Mucosa of descending colon (tissue), 3 donors: ENCODE measurements around the gene CCT7. TPM values are rescaled to one million over a fixed set of nuclear protein-coding genes. Genes with fewer than 3 reads are reported as not detected.

Source experiments
- ATAC-seq: fragments of 200-7000 bp; cut with Tn5 transposase; one replicate; pipeline ENCODE4 v1.9.1; 2020; ENCODE audit warnings: mild to moderate bottlenecking, moderate library complexity
- DNase-seq, 3 donors: peaks; one replicate each; pipeline ENCODE4 v3.0.0-alpha.2; 2020
- H3K36me3 ChIP-seq: fragments of 200-600 bp; one replicate; pipeline ENCODE4 v1.8.0; 2021; ENCODE audit warnings: low read depth, mild to moderate bottlenecking
- H3K4me1 ChIP-seq: fragments of 200-600 bp; one replicate; pipeline ENCODE4 v1.8.0; 2021; ENCODE audit warnings: low read depth, mild to moderate bottlenecking
- H3K4me3 ChIP-seq: fragments of 200-600 bp; one replicate; pipeline ENCODE4 v1.8.0; 2021; ENCODE audit warnings: mild to moderate bottlenecking
- H3K9me3 ChIP-seq: fragments of 200-600 bp; one replicate; pipeline ENCODE4 v1.8.0; 2021; ENCODE audit warnings: mild to moderate bottlenecking
- intact Hi-C, 2 donors: fragments of 100-400 bp; cut with DNase I in 1 of 2; cut with micrococcal nuclease in 1 of 2; formaldehyde crosslinking; loops; one replicate each; pipeline versions ENCODE4 v1.11.0 to v1.11.1; 2022; cut with DNase I, micrococcal nuclease
- total RNA-seq, 3 donors: library from RNA; stranded (reverse); fragmentation: NEBNext Ultra II Directional in 2 of 3; extraction: Animal tissue kit (Norgen Biotek cat#: 25700) in 2 of 3; gene quantifications; one replicate each; pipeline versions ENCODE4 v1.2.1 to v1.2.4, GENCODE V29; 2021 to 2023
- TF ChIP-seq, protein P1 (sequence below): fragments of 200-600 bp; IDR thresholded peaks from one replicate; pipeline ENCODE4 v1.8.0; 2022; ENCODE audit warnings: antibody characterized with exemption, mild to moderate bottlenecking
- donor health status: DM: no; HTN: no; CAD: no; lungs with moderate emphysema.
- donor health status: DM: no; HTN: no; CAD: no.
- donor health status: DM: no; HTN: yes; CAD: no.

CCT7 gene
- total RNA-seq, 3 donors from 2014 or later, result 132 to 207 (median 144) TPM

DNA sequence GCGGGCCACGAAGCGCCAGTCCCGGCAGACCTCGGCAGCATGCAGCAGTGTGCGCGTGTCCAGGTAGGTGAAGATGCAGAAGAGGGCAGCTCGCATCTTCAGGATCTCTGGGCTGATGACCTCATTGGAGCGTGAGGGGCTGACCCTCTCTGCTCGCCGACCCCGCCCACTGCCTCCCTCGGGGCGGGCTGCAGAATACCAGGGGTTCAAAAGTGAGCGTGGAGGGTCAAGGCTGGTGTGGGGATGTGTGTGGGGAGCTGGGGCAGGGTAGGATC lies 30.2 kb downstream of the CCT7 start:
- TF ChIP-seq, protein P1, sequence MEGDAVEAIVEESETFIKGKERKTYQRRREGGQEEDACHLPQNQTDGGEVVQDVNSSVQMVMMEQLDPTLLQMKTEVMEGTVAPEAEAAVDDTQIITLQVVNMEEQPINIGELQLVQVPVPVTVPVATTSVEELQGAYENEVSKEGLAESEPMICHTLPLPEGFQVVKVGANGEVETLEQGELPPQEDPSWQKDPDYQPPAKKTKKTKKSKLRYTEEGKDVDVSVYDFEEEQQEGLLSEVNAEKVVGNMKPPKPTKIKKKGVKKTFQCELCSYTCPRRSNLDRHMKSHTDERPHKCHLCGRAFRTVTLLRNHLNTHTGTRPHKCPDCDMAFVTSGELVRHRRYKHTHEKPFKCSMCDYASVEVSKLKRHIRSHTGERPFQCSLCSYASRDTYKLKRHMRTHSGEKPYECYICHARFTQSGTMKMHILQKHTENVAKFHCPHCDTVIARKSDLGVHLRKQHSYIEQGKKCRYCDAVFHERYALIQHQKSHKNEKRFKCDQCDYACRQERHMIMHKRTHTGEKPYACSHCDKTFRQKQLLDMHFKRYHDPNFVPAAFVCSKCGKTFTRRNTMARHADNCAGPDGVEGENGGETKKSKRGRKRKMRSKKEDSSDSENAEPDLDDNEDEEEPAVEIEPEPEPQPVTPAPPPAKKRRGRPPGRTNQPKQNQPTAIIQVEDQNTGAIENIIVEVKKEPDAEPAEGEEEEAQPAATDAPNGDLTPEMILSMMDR, result no peak
- Histone ChIP-seq H3K9me3 (no peaks in the 10 kb centered on the region), H3K36me3 (no peaks in the 10 kb centered on the region), H3K4me1 (peaks cover 10% of the 10 kb centered on the region), H3K4me3 (no peak overlapping the region)
- ATAC-seq (no peak), DNase-seq (no peak)
- intact Hi-C loops, result no loop called here

DNA sequence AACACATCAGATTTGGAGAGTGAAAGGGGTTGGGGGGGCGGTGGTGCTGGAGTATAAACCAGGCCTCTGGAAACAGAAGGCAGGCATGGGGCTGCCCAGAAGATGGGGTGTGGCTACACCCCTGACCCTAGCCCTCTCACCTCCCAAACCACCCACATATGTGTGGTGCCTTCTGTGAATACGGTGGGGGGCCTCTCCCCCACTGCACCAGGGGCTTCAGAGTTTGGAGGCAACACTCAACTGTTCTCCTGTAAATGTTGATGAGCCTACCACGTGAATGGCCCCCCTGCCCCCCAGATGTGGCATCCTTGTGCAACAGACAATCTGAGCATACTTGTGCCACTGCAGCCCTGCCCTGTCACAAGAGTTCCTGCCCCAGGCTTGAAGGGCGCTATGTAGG lies 30.7 kb downstream of the CCT7 start:
- Histone ChIP-seq H3K4me3 (no peak overlapping the region), H3K4me1 (peaks cover 10% of the 10 kb centered on the region), H3K36me3 (no peaks in the 10 kb centered on the region), H3K9me3 (no peaks in the 10 kb centered on the region)
- DNase-seq (no peak), ATAC-seq (no peak)
- TF ChIP-seq, protein P1, result no peak
- intact Hi-C loops, result no loop called here

DNA sequence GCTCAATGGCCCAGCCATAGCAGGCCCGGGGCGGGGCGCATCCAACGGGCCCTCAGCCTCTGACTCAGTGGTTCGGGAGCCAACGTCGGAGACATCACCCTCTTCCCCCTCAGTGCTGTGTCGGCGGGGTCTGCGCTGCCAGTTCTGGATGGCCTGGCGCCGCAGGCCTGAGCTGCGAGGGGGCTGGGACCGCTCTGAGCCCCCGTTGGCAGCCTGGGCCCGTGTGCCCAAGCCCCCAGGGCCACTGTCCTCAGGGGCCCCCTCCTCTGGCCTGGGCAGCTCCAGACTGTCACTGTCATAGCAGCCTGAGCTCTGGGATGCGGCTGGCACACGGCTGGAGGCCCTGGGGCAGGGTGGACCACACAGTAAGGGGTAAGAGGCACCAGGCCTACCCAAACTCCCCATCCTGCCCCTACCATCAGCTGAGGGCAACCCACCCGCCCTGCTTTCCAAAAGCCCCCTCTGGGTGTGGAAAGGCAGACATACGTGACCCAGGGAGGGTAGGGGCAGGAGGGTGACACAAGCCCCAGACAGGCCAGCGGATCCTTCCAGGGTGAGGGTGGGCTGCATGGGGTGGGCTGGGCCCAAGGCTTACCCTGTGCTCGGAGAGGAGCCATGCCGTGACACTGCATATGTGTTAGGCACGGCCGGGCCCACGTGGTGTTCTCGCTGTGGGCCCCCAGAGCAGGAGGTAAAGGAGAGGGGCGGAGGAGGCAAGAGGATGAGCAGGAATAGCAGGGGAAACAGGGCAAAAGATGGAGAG lies 31.4 kb downstream of the CCT7 start:
- Histone ChIP-seq H3K36me3 (no peaks in the 10 kb centered on the region), H3K4me3 (no peak overlapping the region), H3K9me3 (no peaks in the 10 kb centered on the region), H3K4me1 (peaks cover 10% of the 10 kb centered on the region)
- no peak for ATAC-seq
- TF ChIP-seq, protein P1, result no peak
- no peak for DNase-seq
- intact Hi-C loops, result no loop called here

DNA sequence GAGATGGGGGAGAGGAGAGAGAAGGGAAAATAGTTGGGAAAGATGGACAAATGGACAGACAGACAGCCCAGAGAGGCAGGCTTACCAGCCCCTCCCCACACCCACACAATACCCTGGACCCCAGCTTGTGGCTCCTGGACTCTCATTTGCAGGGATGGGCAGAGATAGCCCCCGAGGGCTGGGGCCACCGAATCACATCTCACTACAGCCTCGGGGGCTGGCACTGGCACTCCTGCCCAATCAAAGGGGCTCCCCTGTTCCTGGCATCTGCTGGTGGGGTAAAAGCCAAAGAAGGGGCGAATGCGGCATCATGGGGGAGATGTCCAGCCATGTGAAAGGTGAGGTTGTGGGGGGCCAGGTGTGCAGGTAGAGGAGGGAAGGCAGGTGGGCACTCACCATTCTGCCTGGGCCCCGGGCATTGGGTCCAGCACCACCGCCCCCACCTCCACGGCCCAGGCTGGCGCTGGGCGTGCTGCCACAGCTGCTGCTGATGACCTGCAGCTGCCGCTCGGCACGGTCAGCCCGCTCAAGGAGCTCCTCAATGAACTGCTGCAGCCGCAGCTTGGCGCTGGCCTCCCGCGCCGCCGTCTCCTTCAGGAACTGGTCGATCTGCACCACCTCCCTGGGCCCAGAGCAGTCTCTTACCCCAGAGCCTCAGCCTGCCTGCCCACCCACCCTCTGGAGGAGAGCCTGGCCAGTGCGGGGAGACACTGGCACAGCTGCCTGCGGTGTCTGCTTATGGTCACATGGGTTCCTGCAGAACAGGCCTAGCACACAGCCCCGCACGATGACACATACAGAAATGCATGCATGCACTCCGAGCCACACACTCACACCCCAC lies 32.2 kb downstream of the CCT7 start:
- no peaks in the 10 kb centered on the region for H3K36me3 ChIP-seq
- peaks cover 10% of the 10 kb centered on the region for H3K4me1 ChIP-seq
- intact Hi-C loops, result no loop called here
- DNase-seq, result no peak
- TF ChIP-seq, protein P1, result no peak
- H3K4me3 ChIP-seq, result no peak overlapping the region
- no peaks in the 10 kb centered on the region for H3K9me3 ChIP-seq
- ATAC-seq, result no peak

DNA sequence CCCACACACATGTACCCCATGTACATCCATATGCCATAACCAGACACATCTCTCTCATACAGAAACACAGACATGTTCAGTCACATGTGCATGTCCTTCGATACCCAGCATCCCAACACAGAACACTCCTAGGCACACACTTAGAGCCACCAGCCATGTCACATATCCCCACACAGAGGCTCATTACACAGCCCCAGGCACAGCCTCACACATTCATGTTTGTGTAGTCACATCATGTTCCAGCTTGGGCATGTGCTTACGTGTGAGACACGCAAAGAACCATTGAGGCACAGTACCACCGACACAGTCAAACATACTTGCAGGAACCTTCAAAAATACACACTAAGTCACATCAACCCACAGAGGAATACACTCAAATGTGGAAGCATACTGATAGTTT lies 32.9 kb downstream of the CCT7 start:
- Histone ChIP-seq H3K9me3 (no peaks in the 10 kb centered on the region), H3K4me3 (no peak overlapping the region), H3K4me1 (peaks cover 10% of the 10 kb centered on the region), H3K36me3 (no peaks in the 10 kb centered on the region)
- TF ChIP-seq, protein P1, result no peak
- intact Hi-C loops, result no loop called here
- ATAC-seq, result no peak
- no peak for DNase-seq
